Tibial nerve (tissue), 4 donors: Measurements from ENCODE around the gene KCNN4.

Experiments
- CTCF ChIP-seq, 5 experiments: fragments of 200-600 bp in 3 of 5; fragments of 450-650 bp in 2 of 5; sonication (generic) in 3 of 5; IDR thresholded peaks; one replicate each; pipeline ENCODE4 v1.5.1; 2016 to 2019; ENCODE audit warnings: antibody characterized with exemption in 5 of 5, mild to moderate bottlenecking in 3 of 5, moderate library complexity in 2 of 5
- EP300 ChIP-seq, 2 donors: sonication (generic); formaldehyde crosslinking; IDR thresholded peaks; one replicate each; pipeline ENCODE4 v1.6.1; 2017; ENCODE audit warnings: antibody characterized with exemption in 2 of 2, mild to moderate bottlenecking in 1 of 2
- POLR2A ChIP-seq, 2 donors: fragments of 450-650 bp; IDR thresholded peaks; one replicate each; pipeline ENCODE4 v1.6.1; 2017; ENCODE audit warnings: antibody characterized with exemption in 2 of 2, mild to moderate bottlenecking in 2 of 2, moderate library complexity in 2 of 2

DNA sequence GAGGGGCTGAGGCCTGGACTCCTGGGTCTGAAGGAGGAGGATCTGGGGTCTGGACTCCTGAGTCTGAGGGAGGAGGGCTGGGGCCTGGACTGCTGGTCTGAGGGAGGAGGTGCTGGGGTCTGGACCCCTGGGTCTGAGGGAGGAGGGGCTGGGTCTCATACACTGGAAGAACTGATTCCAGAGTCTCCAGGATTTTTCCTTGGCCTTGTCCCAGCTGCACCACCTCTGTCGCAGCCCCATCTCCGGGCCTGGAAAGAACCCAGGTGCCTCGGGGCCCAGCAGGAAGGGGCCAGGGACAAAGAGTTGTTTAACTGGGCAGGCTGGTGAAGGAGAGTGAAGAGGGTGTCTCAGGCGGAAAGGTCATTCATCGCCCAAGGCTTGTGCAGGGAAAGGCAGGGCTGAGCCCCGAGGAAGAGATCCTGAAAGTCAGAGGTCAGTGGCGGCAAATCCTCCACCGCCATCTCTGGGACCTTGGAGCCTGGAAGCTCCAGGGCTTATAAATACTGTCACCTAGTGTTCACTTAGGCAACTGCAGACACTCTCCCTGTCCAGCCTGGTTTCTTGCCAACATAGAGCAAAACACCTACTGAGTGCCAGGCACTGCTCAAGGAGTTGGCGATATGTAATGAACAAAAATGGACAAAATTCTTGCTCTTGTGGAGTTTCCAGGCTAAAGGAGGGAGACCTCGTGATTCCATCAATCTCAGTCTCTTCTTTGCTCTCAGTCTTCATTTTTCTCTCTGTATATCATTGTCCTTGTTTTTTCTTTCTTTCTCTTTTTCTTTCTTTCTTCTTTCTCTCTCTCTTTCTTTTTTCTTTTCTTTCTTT lies 4.4 kb upstream of the KCNN4 start:
- TF ChIP-seq EP300 (IDR thresholded peaks at IDR 0.05): no peak
- peak; percentile 88 to 99 (median 94) for TF ChIP-seq CTCF (IDR thresholded peaks at IDR 0.05)
- TF ChIP-seq POLR2A (IDR thresholded peaks at IDR 0.05): no peak
